Activated CD4-positive, alpha-beta T cell treated with anti-CD3 and anti-CD28 coated beads for 36 hours (primary cell): ENCODE results near the gene ISM1. TPM values are rescaled to one million over a fixed set of nuclear protein-coding genes. Genes with fewer than 3 reads are reported as not detected.

Experiments
- ATAC-seq: fragments of 200-7000 bp; cut with Tn5 transposase; one replicate; pipeline ENCODE4 v1.10.0; 2021; ENCODE audit warnings: mild to moderate bottlenecking, moderate library complexity
- CTCF ChIA-PET: fragments of 350-600 bp; sonication (Branson Sonifier 250); formaldehyde crosslinking; loops from one replicate; lab custom pipeline; 2021; ENCODE audit warnings: antibody characterized with exemption; lab: Charles Lee
- POLR2A ChIA-PET: fragments of 350-600 bp; sonication (Branson Sonifier 250); formaldehyde crosslinking; loops from one replicate; lab custom pipeline; 2021; ENCODE audit warnings: antibody characterized with exemption, inconsistent platforms; lab: Charles Lee
- DNase-seq: peaks from one replicate; pipeline ENCODE4 v3.0.0-alpha.2; 2020
- H3K27ac Mint-ChIP-seq: one replicate; pipeline ENCODE4 v1.8.0; 2021; ENCODE audit warnings: mixed read lengths
- H3K27me3 Mint-ChIP-seq: one replicate; pipeline ENCODE4 v1.8.0; 2021; ENCODE audit warnings: mixed read lengths
- H3K36me3 Mint-ChIP-seq: one replicate; pipeline ENCODE4 v1.8.0; 2021; ENCODE audit warnings: low read depth, mixed read lengths
- H3K4me1 Mint-ChIP-seq: one replicate; pipeline ENCODE4 v1.8.0; 2021; ENCODE audit warnings: mixed read lengths
- H3K4me3 Mint-ChIP-seq: one replicate; pipeline ENCODE4 v1.8.0; 2021; ENCODE audit warnings: mild to moderate bottlenecking, moderate library complexity, mixed read lengths
- H3K9me3 Mint-ChIP-seq: one replicate; pipeline ENCODE4 v1.8.0; 2021; ENCODE audit warnings: low read depth, mixed read lengths
- intact Hi-C, 2 experiments: fragments of 100-400 bp; cut with DNase I in 1 of 2; cut with micrococcal nuclease in 1 of 2; formaldehyde crosslinking; loops; one replicate each; pipeline versions ENCODE4 v1.14.2 to v1.15.1; 2022 to 2024; cut with DNase I, micrococcal nuclease
- total RNA-seq, 2 experiments: library from RNA; stranded (reverse); gene quantifications; one replicate each; pipeline ENCODE4 v1.2.3, GENCODE V29; 2021

ISM1 gene
- total RNA-seq, 2 experiments from 2014 or later = 0.48 to 0.51 TPM

- CTCF ChIA-PET = interaction anchor here (0.5 to 1.1 kb wide), 2 partner anchors 24 to 225 kb away, joined by 3 read pairs; no protein-coding TSS in a partner anchor
- H3K9me3 Mint-ChIP-seq = no peaks in the 10 kb centered on the region
- H3K27ac Mint-ChIP-seq = no peak overlapping the region
- ATAC-seq (no peak), DNase-seq (no peak)
- H3K27me3 Mint-ChIP-seq = no peaks in the 10 kb centered on the region
- no peaks in the 10 kb centered on the region for H3K36me3 Mint-ChIP-seq
- H3K4me1 Mint-ChIP-seq = no peaks in the 10 kb centered on the region
- intact Hi-C loops = no loop called here
- POLR2A ChIA-PET = no interaction called here
- no peak overlapping the region for H3K4me3 Mint-ChIP-seq
These were observed 17.1 kb downstream of the ISM1 start for GRCh38 chr20:13238001-13238653.

- H3K27me3 Mint-ChIP-seq = no peaks in the 10 kb centered on the region
- H3K4me3 Mint-ChIP-seq = no peak overlapping the region
- DNase-seq = no peak
- H3K27ac Mint-ChIP-seq = no peak overlapping the region
- CTCF ChIA-PET = interaction anchor here (0.8 kb wide), 1 partner anchor 18 kb away, joined by 3 read pairs; no protein-coding TSS in a partner anchor
- H3K36me3 Mint-ChIP-seq = no peaks in the 10 kb centered on the region
- POLR2A ChIA-PET = no interaction called here
- intact Hi-C loops = no loop called here
- no peaks in the 10 kb centered on the region for H3K9me3 Mint-ChIP-seq
- H3K4me1 Mint-ChIP-seq = peaks cover 37% of the 10 kb centered on the region
- ATAC-seq = no peak
These were observed 22.8 kb downstream of the ISM1 start for GRCh38 chr20:13243826-13244376.

- POLR2A ChIA-PET = interaction anchor here (0.7 kb wide), 1 partner anchor 316 kb away, joined by 4 read pairs; no protein-coding TSS in a partner anchor
- intact Hi-C loops = loop anchor here in 1 of 2 experiments (5.0 kb wide), 1 partner anchor 33 kb away; no protein-coding TSS in a partner anchor
These were observed 24.2 kb downstream of the ISM1 start for GRCh38 chr20:13245250-13245723.

DNA sequence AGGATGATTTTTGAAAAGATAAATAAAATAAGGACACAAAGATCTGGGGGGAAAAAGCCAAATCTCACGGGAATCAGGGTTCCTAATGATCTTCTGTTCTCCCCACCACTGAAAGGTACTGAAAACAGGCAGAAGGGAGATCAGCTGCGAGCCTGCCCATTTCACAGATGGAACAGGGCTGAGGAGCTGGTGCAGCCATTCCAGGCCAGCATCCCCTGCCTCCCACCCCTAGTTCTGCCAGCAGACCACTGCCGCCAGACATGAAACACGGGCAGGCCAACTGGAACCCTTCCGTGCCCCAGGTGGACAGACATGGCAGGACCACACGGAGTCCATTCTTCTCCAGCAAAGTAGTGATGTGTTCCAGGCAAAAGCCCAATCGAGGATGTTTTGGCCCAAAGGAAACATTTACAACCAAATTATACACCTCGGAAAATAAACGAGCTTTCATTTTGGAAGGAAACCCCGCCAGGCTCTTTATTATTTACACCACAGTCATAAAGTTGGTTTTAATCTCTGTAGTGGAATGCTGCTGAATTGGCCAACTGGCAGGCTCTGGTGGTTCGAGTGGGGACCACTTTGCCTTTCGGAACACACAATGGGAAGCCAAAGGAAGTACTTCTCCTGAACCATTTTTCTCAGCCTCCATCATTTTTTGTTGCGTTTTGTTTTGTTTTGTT is 28.2 kb downstream of the ISM1 start:
- H3K36me3 Mint-ChIP-seq = no peaks in the 10 kb centered on the region
- ChIA-PET POLR2A (interaction anchor here (0.5 kb wide), 1 partner anchor 28 kb away, joined by 3 read pairs; the partner anchor contains the start of gene ISM1), CTCF (interaction anchor here (1.5 to 2.7 kb wide), 3 partner anchors 8 to 20 kb away, joined by 3 to 11 read pairs (median 7); no protein-coding TSS in a partner anchor)
- H3K27ac Mint-ChIP-seq = peak overlapping the region; percentile 94
- H3K27me3 Mint-ChIP-seq = no peaks in the 10 kb centered on the region
- no peaks in the 10 kb centered on the region for H3K9me3 Mint-ChIP-seq
- H3K4me3 Mint-ChIP-seq = no peak overlapping the region
- DNase-seq (no peak), ATAC-seq (no peak)
- H3K4me1 Mint-ChIP-seq = peaks cover 61% of the 10 kb centered on the region
- intact Hi-C loops = loop anchor here (2.0 to 5.0 kb wide), 2 partner anchors 37 to 66 kb away; no protein-coding TSS in a partner anchor

More at GRCh38 chr20:13245250-13245723, 24.2 kb downstream of the ISM1 start:
- CTCF ChIA-PET = interaction anchor here (0.6 kb wide), 1 partner anchor 301 kb away, joined by 3 read pairs; no protein-coding TSS in a partner anchor
- Mint-ChIP-seq H3K36me3 (no peaks in the 10 kb centered on the region), H3K4me1 (peaks cover 49% of the 10 kb centered on the region), H3K4me3 (no peak overlapping the region), H3K27me3 (no peaks in the 10 kb centered on the region), H3K27ac (peak overlapping the region; percentile 20), H3K9me3 (no peaks in the 10 kb centered on the region)
- DNase-seq (no peak), ATAC-seq (no peak)

DNA sequence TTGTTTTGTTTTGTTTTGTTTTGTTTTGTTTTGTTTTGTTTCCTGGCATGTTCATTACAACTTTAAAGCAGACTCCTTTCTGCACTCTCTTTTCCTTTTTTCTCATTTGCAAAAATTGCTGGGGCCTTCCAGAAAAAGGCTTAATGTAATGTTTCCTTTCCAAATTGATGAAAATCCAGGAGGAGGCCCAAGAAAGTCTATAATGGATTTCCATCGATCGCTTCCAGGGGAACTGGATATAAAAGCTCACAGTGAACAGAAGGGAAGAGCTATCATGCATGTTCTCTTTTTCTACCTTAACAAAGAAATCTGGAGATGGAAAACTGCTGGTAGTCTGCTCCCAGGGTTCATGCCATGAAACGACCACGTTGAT is 28.7 kb downstream of the ISM1 start:
- POLR2A ChIA-PET = interaction anchor here (0.5 kb wide), 1 partner anchor 29 kb away, joined by 3 read pairs; the partner anchor contains the start of gene ISM1
- Mint-ChIP-seq H3K4me3 (no peak overlapping the region), H3K36me3 (no peaks in the 10 kb centered on the region), H3K4me1 (peaks cover 59% of the 10 kb centered on the region), H3K27me3 (no peaks in the 10 kb centered on the region), H3K9me3 (no peaks in the 10 kb centered on the region), H3K27ac (no peak overlapping the region)
- no peak for DNase-seq
- no peak for ATAC-seq
- intact Hi-C loops = loop anchor here (2.0 to 5.0 kb wide), 2 partner anchors 37 to 67 kb away; no protein-coding TSS in a partner anchor
- CTCF ChIA-PET = interaction anchor here (0.6 to 2.7 kb wide), 2 partner anchors 21 to 131 kb away, joined by 4 to 11 read pairs; no protein-coding TSS in a partner anchor

GRCh38 chr20:13250251-13250650 is 29.2 kb downstream of the ISM1 start:
- ATAC-seq = no peak
- no peaks in the 10 kb centered on the region for H3K9me3 Mint-ChIP-seq
- no peaks in the 10 kb centered on the region for H3K36me3 Mint-ChIP-seq
- no peak overlapping the region for H3K4me3 Mint-ChIP-seq
- intact Hi-C loops = no loop called here
- H3K27ac Mint-ChIP-seq = no peak overlapping the region
- CTCF ChIA-PET = interaction anchor here (0.6 to 2.7 kb wide), 2 partner anchors 21 to 131 kb away, joined by 4 to 11 read pairs; no protein-coding TSS in a partner anchor
- no peak for DNase-seq
- H3K27me3 Mint-ChIP-seq = no peaks in the 10 kb centered on the region
- POLR2A ChIA-PET = no interaction called here
- H3K4me1 Mint-ChIP-seq = peaks cover 57% of the 10 kb centered on the region

DNA sequence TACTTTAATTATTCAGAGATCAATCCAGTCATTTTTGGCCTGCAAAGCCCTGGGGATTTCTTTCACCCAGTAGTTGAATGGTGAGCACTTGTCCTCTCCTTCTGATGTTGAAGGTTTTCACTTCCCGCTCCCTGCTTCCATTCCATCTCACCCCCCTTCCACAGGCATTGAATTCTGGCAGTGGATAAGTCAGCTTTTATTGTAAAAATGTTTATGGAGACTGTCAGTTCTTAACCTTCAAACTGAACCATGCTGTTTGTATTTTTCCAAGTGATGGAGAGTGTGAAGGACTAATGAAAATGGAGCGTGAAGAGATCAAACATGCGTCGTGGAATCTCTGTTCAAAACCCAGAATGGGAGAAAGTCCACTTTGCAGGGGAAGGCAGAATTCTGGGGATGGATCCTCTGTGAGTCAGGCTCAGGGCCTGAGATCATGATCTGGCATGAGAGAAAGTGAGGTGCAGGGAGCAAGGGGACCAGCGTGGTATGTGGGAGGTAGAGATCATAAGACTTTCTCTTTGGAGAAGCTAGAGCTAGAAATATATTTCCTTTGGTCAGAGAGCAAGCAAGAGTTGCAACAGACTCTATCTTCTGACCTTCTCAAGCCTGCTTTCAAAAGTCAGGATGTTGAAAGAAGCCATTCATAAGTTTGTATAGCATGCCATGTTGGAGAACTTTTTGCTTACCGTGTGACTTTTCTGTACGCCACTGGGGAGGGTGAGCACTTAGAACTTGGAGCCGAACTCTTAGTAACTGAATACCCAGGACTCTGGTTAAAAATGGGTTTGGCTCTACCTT is 30.2 kb downstream of the ISM1 start:
- ChIA-PET POLR2A (no interaction called here), CTCF (interaction anchor here (0.6 to 1.3 kb wide), 2 partner anchors 11 to 23 kb away, joined by 3 read pairs; no protein-coding TSS in a partner anchor)
- H3K36me3 Mint-ChIP-seq = no peaks in the 10 kb centered on the region
- no peaks in the 10 kb centered on the region for H3K9me3 Mint-ChIP-seq
- no peak overlapping the region for H3K27ac Mint-ChIP-seq
- no peaks in the 10 kb centered on the region for H3K27me3 Mint-ChIP-seq
- DNase-seq (no peak), ATAC-seq (no peak)
- intact Hi-C loops = no loop called here
- peaks cover 51% of the 10 kb centered on the region for H3K4me1 Mint-ChIP-seq
- H3K4me3 Mint-ChIP-seq = no peak overlapping the region

DNA sequence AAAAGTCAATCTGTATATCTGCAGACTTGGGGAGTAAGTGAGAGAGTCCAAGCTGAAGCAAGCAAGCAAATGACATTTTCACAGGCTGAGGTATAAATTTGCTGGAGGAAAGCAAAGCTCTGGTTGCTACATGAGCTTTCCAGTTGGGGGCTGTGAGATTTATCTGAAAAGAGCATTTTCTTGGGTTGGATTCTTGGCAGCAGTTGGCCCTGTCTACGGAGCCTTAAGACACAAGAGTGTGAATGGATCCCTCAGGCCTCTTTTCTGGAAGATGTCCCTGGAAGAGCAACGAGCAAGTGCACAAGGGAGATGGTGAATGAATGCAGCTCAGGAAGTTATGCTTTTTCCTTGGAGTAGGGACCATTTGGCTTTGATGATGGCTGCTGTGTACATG is 30.8 kb downstream of the ISM1 start:
- Mint-ChIP-seq H3K27me3 (no peaks in the 10 kb centered on the region), H3K9me3 (no peaks in the 10 kb centered on the region), H3K4me3 (no peak overlapping the region), H3K4me1 (peaks cover 46% of the 10 kb centered on the region), H3K27ac (no peak overlapping the region), H3K36me3 (no peaks in the 10 kb centered on the region)
- POLR2A ChIA-PET = no interaction called here
- no peak for ATAC-seq
- intact Hi-C loops = no loop called here
- DNase-seq = no peak
- CTCF ChIA-PET = interaction anchor here (0.6 to 1.3 kb wide), 3 partner anchors 9 to 23 kb away, joined by 3 read pairs; no protein-coding TSS in a partner anchor

- Mint-ChIP-seq H3K36me3 (no peaks in the 10 kb centered on the region), H3K27me3 (no peaks in the 10 kb centered on the region), H3K27ac (no peak overlapping the region), H3K4me1 (peaks cover 18% of the 10 kb centered on the region), H3K4me3 (no peak overlapping the region), H3K9me3 (no peaks in the 10 kb centered on the region)
- intact Hi-C loops = no loop called here
- ChIA-PET CTCF (interaction anchor here (0.6 to 1.1 kb wide), 3 partner anchors 11 to 136 kb away, joined by 3 to 4 read pairs (median 4); no protein-coding TSS in a partner anchor), POLR2A (no interaction called here)
- DNase-seq (no peak), ATAC-seq (no peak)
These were observed 34.3 kb downstream of the ISM1 start for GRCh38 chr20:13255356-13255755.

- intact Hi-C loops = no loop called here
- Mint-ChIP-seq H3K27me3 (no peaks in the 10 kb centered on the region), H3K4me3 (no peak overlapping the region), H3K4me1 (peaks cover 13% of the 10 kb centered on the region), H3K9me3 (no peaks in the 10 kb centered on the region), H3K27ac (no peak overlapping the region), H3K36me3 (no peaks in the 10 kb centered on the region)
- DNase-seq (no peak), ATAC-seq (no peak)
- CTCF ChIA-PET = interaction anchor here (0.9 to 1.1 kb wide), 3 partner anchors 8 to 138 kb away, joined by 3 to 4 read pairs (median 3); no protein-coding TSS in a partner anchor
- POLR2A ChIA-PET = no interaction called here
These were observed 35.5 kb downstream of the ISM1 start for GRCh38 chr20:13256606-13257005.
